HG03175 (cell line): Measurements from ENCODE around the gene STK10.

Source experiments
- ATAC-seq: cut with Tn5 transposase; IDR thresholded peaks from one replicate; pipeline ENCODE4 v1.9.1; 2021; ENCODE audit warnings: mild to moderate bottlenecking, moderate library complexity; ENCODE audit not compliant: unreplicated experiment

The STK10 gene

GRCh38 chr5:172063463-172064235 is 124.4 kb downstream of the STK10 start:
- ATAC-seq: no peak

GRCh38 chr5:172059661-172060100 is 128.3 kb downstream of the STK10 start:
- ATAC-seq: no peak

- no peak for ATAC-seq
Measured at GRCh38 chr5:172058088-172058487, 129.9 kb downstream of the STK10 start.

- ATAC-seq: no peak
Measured at GRCh38 chr5:172055996-172056395, 132.0 kb downstream of the STK10 start.

GRCh38 chr5:172055421-172055820 is 132.6 kb downstream of the STK10 start:
- no peak for ATAC-seq

- no peak for ATAC-seq
Measured at GRCh38 chr5:172054611-172055153, 133.3 kb downstream of the STK10 start.

GRCh38 chr5:172052450-172053236 is 135.4 kb downstream of the STK10 start:
- no peak for ATAC-seq

GRCh38 chr5:172051643-172052339 is 136.2 kb downstream of the STK10 start:
- ATAC-seq: no peak

- no peak for ATAC-seq
Measured at GRCh38 chr5:172050080-172050479, 137.9 kb downstream of the STK10 start.

- no peak for ATAC-seq
Measured at GRCh38 chr5:172049226-172049796, 138.7 kb downstream of the STK10 start.

- ATAC-seq: no peak
Measured at GRCh38 chr5:172048539-172049101, 139.4 kb downstream of the STK10 start.

GRCh38 chr5:172048170-172048422 is 139.9 kb downstream of the STK10 start:
- no peak for ATAC-seq

GRCh38 chr5:172046593-172046992 is 141.4 kb downstream of the STK10 start:
- no peak for ATAC-seq

- ATAC-seq: no peak
Measured at GRCh38 chr5:172045315-172045632, 142.8 kb downstream of the STK10 start.

GRCh38 chr5:172044631-172045314 is 143.3 kb downstream of the STK10 start:
- ATAC-seq: no peak

GRCh38 chr5:172043865-172044264 is 144.2 kb downstream of the STK10 start:
- no peak for ATAC-seq

GRCh38 chr5:172042183-172042582 is 145.8 kb downstream of the STK10 start:
- ATAC-seq: no peak

GRCh38 chr5:172038167-172038566 is 149.9 kb downstream of the STK10 start:
- ATAC-seq: no peak

- ATAC-seq: no peak
Measured at GRCh38 chr5:172035049-172035448, 153.0 kb downstream of the STK10 start.

- no peak for ATAC-seq
Measured at GRCh38 chr5:172031894-172032461, 156.0 kb downstream of the STK10 start.
